IPS-18c (cell line): ENCODE results near the gene SYT17.

Source experiments
- H3K4me3 ChIP-seq: 2 replicates; pipeline ENCODE4 v1.7.0; 2013; ENCODE audit warnings: low read depth, mild to moderate bottlenecking, low read length, moderate library complexity; ENCODE audit not compliant: insufficient read depth
- H3K9me3 ChIP-seq: one replicate; pipeline ENCODE4 v1.6.1; 2013; ENCODE audit warnings: mild to moderate bottlenecking, low read length, moderate library complexity; ENCODE audit not compliant: control insufficient read depth, insufficient read depth

The SYT17 gene

GRCh38 chr16:19295393-19295792 lies 127.4 kb downstream of the SYT17 start:
- no peak overlapping the region for H3K4me3 ChIP-seq
- H3K9me3 ChIP-seq: no peaks in the 10 kb centered on the region

DNA sequence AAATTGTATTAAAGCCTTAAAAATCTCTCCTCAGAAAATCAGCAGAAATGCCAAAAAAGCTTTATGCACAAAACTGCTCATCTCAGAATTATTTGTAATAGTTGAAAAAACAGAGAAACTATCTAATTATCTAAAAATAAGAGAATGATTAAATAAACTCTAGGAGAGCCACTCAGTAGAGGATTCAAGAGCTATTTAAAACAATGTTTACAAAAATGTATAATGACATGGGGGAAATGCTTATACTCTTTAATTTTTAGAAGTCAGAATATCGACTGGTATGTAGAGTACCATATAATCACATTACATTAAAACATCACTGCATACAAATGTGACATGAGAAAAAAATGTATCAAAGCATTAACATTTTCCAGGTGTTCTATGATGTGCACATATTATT lies 129.4 kb downstream of the SYT17 start:
- Histone ChIP-seq H3K9me3 (no peaks in the 10 kb centered on the region), H3K4me3 (no peak overlapping the region)

DNA sequence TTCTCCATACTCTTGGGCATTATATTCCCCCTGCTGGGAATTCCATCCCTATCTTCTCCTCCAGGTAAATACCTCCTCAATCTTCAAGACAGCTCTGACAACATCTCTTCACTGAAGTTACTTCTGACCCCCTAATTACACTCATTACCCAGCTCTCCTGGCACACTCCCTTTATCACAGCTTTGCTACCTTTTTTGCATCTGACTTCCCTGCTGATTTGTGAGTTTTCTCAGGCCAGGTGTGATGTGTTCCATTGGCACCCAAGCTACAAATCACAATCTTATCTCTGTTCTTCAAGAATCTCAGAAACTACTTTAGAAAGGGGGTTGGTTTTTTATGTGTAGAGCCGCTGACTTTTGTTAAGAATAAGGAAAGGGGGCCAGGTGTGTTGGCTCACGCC lies 131.5 kb downstream of the SYT17 start:
- Histone ChIP-seq H3K9me3 (no peaks in the 10 kb centered on the region), H3K4me3 (no peak overlapping the region)

DNA sequence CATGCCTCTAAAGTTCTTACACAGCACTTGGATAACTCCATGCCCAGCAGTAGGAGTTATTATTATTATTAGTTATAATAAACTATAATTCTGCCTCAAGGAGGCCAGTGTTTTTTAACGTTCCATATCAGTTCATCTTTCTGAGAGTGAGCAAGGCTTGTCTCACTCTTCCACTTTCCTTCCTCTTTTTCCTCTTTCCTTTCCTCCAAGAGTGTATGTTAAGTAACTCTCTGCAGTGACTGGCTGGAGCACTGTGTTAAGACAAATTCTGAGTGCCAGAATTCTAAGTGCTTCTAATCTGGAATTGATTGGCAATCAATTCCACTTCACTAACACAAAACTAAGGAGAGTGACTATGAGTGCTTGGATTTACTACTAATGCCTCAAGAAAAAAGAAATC lies 133.9 kb downstream of the SYT17 start:
- no peak overlapping the region for H3K4me3 ChIP-seq
- no peaks in the 10 kb centered on the region for H3K9me3 ChIP-seq

DNA sequence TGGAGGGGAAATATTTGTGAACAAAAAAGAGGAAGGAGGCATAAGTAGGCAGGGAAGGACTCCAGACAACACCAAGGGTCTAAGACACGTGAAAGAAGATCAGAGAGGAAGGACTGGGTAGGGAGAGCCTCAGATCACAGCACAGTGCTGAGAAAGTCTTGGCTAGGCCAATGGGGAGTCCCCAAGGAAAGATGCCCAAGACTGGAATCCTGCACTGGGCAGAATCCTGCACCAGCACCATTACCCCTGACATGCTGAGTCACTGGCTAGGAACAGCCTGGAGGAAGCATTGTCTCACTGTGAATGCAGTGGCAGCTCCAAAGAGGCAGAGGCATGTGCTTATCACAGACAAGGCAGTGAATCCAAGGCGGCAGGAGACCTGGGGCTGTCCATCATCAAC lies 136.7 kb downstream of the SYT17 start:
- Histone ChIP-seq H3K9me3 (no peaks in the 10 kb centered on the region), H3K4me3 (no peak overlapping the region)

DNA sequence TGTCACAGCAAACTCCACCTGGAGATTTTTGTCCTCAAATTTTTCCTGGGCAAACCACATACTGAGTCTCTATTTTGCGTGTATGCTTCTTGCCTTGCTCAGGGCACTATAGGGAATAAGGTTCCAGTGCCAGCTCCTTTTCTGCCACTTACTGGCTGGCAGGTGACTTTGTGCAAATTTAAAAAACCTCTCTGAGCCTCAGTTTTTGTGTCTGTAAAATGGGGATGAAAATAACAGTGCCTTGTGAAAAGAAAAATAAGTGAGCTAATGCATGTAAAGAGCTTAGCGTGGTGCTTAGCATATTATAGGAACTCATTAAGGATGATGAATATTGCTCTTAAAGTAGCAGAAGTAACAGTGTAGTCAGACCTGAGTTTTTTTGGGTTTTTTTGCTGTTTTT lies 137.4 kb downstream of the SYT17 start:
- H3K9me3 ChIP-seq: no peaks in the 10 kb centered on the region
- no peak overlapping the region for H3K4me3 ChIP-seq

GRCh38 chr16:19307587-19308241 lies 139.7 kb downstream of the SYT17 start:
- H3K4me3 ChIP-seq: no peak overlapping the region
- no peaks in the 10 kb centered on the region for H3K9me3 ChIP-seq

DNA sequence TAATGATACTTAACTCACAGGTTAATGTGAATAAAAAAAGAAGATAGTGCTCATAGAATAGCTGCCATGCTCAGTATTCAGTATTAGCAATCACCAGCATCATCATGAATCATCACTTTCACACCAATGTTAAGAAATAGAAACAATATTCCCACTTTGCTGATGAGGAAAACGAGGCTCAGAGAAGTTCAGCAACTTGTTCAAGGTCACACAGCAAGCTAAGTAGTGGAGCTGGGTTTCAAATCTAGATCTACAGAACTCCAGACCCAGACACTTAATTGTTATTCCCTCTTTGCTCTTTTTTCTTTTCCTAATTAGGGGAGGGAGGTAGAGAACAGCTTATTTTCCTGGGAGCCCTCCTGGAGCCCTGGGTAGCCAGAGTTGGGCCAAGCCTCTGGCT lies 140.4 kb downstream of the SYT17 start:
- Histone ChIP-seq H3K4me3 (no peak overlapping the region), H3K9me3 (no peaks in the 10 kb centered on the region)

DNA sequence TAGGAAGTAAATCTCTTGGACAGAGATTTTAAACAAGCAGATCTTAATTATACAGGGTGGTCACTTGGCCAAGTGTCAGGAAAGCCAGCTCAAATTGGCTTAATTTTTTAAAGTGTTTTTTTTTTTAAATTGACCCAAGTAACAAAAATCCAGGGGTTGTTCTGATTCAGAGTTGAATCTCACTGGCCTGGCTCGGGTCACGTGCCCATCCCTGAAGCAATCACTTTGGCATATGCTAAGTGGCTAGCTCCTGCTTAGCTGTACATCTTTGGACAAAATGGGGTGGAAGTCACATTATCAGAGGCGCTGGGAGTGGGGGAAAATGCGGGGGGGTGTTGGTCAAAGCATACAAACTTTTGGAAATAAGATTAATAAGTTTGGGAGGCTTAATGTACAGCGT lies 141.1 kb downstream of the SYT17 start:
- Histone ChIP-seq H3K4me3 (no peak overlapping the region), H3K9me3 (no peaks in the 10 kb centered on the region)

GRCh38 chr16:19314718-19315425 lies 146.8 kb downstream of the SYT17 start:
- Histone ChIP-seq H3K4me3 (no peak overlapping the region), H3K9me3 (no peaks in the 10 kb centered on the region)

GRCh38 chr16:19315889-19316433 lies 147.9 kb downstream of the SYT17 start:
- H3K9me3 ChIP-seq: no peaks in the 10 kb centered on the region
- H3K4me3 ChIP-seq: no peak overlapping the region

DNA sequence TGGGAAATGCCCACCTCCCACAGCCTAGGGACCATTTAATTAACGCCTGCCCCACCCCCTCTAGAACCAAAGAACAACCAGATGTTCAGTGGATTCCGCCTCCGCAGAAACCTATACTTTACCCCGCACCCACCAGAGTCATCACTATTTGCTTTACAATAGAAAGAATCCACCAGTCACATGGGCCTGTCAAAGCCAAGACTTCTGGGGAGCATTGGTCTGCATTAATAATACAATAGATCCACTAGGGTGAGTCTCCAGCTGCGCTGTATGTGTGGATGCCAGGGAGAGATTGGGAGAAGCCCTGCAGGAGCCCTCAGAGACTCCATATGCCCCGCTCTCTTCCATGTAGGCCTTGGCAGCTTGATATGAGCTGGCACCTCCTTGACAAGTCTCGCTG lies 148.8 kb downstream of the SYT17 start:
- Histone ChIP-seq H3K9me3 (no peaks in the 10 kb centered on the region), H3K4me3 (no peak overlapping the region)
